GM21367 (cell line): Measurements from ENCODE around the gene GBP5.
"Not testable (repeated sequence)": the region's sequence is repeated elsewhere in the genome, so short reads cannot be mapped to it uniquely, and the experiment has no call there.

Source experiments
- ATAC-seq: cut with Tn5 transposase; IDR thresholded peaks from one replicate; pipeline ENCODE4 v1.9.1; 2021; ENCODE audit not compliant: unreplicated experiment

Gene GBP5, protein sequence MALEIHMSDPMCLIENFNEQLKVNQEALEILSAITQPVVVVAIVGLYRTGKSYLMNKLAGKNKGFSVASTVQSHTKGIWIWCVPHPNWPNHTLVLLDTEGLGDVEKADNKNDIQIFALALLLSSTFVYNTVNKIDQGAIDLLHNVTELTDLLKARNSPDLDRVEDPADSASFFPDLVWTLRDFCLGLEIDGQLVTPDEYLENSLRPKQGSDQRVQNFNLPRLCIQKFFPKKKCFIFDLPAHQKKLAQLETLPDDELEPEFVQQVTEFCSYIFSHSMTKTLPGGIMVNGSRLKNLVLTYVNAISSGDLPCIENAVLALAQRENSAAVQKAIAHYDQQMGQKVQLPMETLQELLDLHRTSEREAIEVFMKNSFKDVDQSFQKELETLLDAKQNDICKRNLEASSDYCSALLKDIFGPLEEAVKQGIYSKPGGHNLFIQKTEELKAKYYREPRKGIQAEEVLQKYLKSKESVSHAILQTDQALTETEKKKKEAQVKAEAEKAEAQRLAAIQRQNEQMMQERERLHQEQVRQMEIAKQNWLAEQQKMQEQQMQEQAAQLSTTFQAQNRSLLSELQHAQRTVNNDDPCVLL

GRCh38 chr1:89272269-89273041 lies at the start of gene GBP5:
TSS of gene GBP5 (minus strand) at chr1:89272860. CDS start at chr1:89269555, 3,305 bp downstream.
- not testable (repeated sequence) for ATAC-seq

GRCh38 chr1:89322402-89322801 lies 49.7 kb upstream of the GBP5 start:
- ATAC-seq, result no peak

DNA sequence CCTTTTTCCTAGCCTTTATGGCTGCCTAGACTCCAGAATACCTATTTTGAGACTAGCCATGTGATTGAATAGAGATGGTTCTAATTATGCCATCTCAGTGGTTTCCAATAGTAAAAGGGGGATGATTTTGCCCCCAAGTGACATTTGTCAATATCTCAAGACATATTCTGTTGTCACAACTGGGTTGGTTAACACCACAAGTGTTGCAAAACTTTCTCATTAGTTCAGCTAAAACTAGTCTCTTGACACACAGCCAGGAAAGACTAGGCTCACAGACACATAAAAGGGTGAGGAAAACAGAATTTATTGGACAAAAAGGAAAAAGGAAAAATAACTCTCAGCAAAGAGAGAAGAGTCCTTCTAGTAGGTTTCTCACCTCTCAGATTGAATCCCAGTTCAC lies 39.9 kb upstream of the GBP5 start:
- ATAC-seq, result no peak

DNA sequence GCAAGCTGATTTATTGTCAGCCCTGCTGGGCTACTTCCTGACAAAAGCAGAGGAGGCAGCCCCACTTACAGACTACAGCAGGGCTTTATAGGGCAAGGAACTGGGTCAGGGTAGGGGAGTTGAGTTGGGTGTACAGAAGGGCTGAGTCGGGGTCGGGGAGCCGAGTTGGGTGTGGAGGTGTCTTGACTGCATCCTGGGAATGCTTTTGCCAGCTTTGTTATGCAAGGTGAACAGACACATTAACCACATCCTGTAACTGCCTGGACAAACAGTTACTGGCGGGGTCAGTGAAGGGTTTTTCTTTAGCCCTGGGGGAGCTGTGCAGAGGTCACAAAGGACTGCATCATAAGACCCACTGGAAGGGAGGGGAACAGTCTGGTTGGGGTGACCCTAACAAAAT lies 39.1 kb upstream of the GBP5 start:
- no peak for ATAC-seq

DNA sequence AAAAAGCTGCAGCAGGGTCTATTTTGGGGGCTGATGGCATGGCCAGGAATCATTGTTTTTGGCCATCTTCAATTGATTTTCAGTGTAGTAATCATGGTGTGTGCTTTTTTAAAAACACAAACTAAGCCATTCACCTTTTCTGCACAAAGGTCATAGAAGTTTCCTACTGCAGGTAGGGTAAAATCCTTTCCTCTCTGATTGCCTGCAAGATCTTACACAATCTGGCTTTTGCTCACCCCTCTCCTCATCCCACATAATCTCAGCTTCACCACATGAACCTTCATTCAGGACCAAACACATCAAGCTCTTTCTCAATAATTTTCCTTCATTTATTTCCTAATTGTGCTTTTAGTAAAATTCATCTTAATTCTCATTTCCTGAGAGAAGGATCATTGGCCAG lies 38.3 kb upstream of the GBP5 start:
- no peak for ATAC-seq

- no peak for ATAC-seq
These were observed 37.8 kb upstream of the GBP5 start for GRCh38 chr1:89310505-89310904.

- no peak for ATAC-seq
These were observed 37.2 kb upstream of the GBP5 start for GRCh38 chr1:89309828-89310227.

GRCh38 chr1:89306273-89306672 lies 33.6 kb upstream of the GBP5 start:
- no peak for ATAC-seq

DNA sequence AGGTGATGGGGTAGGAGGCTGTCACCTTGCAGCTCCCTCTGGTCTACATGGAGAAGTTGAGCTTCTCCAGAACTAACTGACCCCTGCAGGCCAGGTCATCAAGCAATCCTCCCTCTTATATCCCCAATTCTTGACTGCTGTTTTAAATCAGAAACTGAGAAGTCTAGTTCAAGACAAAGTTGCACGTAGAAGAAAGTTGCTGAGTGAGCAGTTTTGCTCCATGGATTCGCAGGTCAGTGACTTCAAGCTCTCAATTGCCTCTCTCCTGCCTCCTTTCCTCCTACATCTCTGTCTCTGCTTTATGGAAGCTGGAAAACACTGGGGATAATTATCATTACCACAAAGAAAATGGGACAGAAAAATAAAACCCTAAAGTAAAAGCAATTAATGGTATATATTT lies 32.8 kb upstream of the GBP5 start:
- no peak for ATAC-seq

GRCh38 chr1:89304572-89305230 lies 32.0 kb upstream of the GBP5 start:
- ATAC-seq, result no peak

DNA sequence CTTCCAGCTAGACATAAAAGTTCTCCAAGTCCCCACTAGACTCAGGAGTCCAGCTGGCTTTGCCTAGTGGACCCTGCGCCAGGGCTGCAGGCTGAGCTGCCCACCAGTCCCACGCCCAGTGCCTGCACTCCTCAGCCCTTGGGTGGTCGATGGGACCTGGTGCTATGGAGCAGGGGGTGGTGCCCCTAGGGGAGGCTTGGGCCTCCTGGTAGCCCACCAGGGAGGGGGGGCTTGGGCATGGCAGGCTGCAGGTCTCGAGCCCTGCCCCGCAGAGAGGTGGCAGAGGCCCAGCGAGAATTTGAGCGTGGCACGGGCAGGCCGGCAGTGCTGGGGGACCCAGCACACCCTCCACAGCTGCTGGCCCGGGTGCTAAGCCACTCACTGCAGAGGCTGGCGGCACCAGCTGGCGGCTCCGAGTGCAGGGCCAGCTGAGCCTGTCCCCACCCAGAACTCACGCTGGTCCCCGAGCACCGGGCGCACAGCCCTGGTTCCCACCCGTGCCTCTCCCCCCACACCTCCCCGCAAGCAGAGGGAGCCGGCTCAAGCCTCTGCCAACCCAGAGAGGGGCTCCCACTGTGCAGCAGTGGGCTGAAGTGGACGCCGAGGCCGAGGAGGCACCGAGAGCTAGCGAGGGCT lies 30.2 kb upstream of the GBP5 start:
- ATAC-seq, result no peak

- ATAC-seq, result peak; percentile 81
These were observed 27.2 kb upstream of the GBP5 start for GRCh38 chr1:89299739-89300463.

GRCh38 chr1:89298461-89298860 lies 25.8 kb upstream of the GBP5 start:
- ATAC-seq, result no peak

DNA sequence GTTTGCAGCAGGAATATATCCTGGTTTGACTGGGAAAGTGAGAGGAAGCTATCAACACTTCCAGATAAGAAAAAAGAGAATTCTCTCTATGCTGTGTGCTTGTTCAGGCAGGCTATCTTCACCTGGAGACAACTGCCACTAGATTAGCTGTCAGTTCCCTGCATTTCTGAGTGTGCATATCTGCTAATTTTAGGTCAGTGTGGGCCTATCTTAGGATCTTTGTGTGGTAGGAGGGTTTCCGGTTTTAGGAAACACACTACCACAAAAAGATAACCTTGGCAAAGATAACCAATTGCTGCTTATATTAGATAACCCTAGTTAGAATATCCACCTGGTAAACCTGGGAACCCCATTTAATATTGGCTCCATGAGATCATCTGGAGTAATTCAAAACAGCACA lies 22.5 kb upstream of the GBP5 start:
- no peak for ATAC-seq

- no peak for ATAC-seq
These were observed 18.6 kb upstream of the GBP5 start for GRCh38 chr1:89291276-89291675.

DNA sequence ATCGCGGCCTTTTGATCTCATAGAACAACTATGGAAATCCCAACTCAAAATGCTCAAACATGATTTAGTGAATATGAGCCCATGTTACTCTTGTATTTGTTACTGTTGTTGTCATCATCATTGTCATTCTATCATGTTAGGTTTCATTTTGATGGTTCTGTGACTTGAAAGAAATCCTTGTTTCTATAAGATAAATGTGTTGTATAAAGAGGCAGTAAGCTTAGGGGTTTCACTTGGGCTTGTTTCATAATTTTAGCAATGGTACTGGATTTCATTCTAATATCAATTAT lies 15.3 kb upstream of the GBP5 start:
- no peak for ATAC-seq

DNA sequence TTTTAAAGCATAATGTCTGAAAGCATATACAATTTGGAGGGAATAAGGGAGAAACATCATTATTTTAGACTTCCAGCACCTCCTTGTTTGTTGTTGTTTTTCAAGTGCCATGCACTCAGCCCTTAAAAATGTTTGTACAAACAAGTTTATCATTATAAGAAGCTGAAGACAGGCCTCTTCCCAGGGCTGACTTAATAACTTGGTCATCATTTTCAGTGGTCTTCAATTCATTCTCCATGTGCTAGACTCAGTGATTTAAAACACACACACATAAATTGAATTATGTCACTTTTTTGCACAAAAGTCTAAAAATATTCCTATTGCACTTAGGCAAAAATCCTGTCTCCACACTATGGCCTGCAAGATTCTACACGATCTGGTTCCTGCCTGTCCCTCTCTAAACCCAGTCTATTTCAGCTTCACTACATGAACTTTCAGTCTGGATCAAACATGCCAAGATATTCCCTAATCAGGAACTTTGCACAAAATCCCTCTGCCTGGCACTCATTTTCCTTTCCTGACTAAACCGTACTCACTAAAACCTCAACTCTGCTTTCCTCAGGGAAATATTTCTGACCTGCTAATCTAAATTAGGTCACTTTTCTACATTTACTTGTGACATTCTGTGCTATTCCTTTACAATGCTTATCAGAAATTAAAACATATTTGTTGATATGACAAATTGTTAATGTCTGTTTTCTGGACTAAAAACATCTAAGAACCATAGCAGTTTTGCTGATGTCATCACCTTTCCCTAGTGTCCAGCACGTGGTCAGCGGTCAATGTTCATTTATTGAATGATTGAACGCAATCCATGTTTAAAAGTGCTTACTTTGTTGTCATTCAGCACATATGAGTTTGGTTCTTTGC lies 14.8 kb upstream of the GBP5 start:
- ATAC-seq, result peak; percentile 16

DNA sequence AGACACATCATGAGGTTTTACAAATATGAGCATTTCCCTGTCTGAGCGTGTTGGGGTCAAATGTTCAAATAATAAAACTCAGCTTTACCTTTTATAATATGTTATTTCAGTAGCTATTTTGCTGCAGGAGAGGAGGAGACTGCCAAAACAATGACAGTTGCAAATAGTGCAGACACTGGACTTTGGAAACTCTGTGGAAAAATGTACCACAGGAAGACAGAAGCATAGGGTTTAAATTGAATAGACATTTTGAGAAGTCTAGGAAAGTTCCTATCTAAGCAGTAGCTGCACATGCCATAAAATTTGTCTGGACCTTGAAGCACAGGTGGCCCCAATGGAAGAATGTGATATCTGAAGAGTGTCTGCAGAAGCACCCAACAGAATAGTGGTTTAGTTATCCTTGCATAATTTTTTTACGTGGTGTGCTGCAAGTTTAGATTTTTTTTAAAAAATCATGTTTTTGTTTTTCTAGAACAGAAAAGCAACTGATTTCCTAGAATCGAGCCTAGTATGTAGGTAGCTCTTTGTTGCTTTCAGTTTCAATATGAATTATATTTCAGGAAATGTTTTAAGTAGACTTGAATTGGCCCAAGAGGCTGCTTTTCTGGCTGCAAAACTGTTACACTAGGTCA lies 14.0 kb upstream of the GBP5 start:
- ATAC-seq, result peak; percentile 90

- no peak for ATAC-seq
These were observed 13.2 kb upstream of the GBP5 start for GRCh38 chr1:89285745-89286380.
